ENCODE measurements around the gene SLC9B1. TPM values are rescaled to one million over a fixed set of nuclear protein-coding genes. Genes with fewer than 3 reads are reported as not detected.

The SLC9B1 gene
- total and polyA plus RNA-seq, 2 donors (not counting 1 experiment from before 2014, with no cell fraction given) = 2.1 to 2.2 TPM

Other genes with a start within 250 kb of the SLC9B1 start
- gene UBE2D3, start 192.2 kb downstream of the SLC9B1 start, total RNA-seq = 261 and 264 TPM in 2 replicates
- 223 and 376 TPM in 2 replicates for gene UBE2D3, start 192.2 kb downstream of the SLC9B1 start, polyA plus RNA-seq
- 15.1 and 16.0 TPM in 2 replicates for gene CISD2, start 150.7 kb downstream of the SLC9B1 start, total RNA-seq
- gene CISD2, start 150.7 kb downstream of the SLC9B1 start, polyA plus RNA-seq = 5.0 and 11.1 TPM in 2 replicates
- gene SLC9B2, start 57.1 kb upstream of the SLC9B1 start, total RNA-seq = 37.4 and 37.6 TPM in 2 replicates
- gene SLC9B2, start 57.1 kb upstream of the SLC9B1 start, polyA plus RNA-seq = 10.4 and 16.4 TPM in 2 replicates
- 8.8 and 12.6 TPM in 2 replicates for gene BDH2, start 80.1 kb upstream of the SLC9B1 start, total RNA-seq
- 9.1 and 16.4 TPM in 2 replicates for gene BDH2, start 80.1 kb upstream of the SLC9B1 start, polyA plus RNA-seq
- gene CENPE, start 178.6 kb upstream of the SLC9B1 start, total RNA-seq = 2.1 and 2.8 TPM in 2 replicates
- 0.15 and 0.22 TPM in 2 replicates for gene CENPE, start 178.6 kb upstream of the SLC9B1 start, polyA plus RNA-seq

Measured in B cell (primary cell).